HEK293 (cell line): ENCODE results near the gene ANAPC2.

Source experiments
- CTCF ChIA-PET: fragments of 350-600 bp; formaldehyde crosslinking; extraction: SDS; loops from one replicate; lab custom pipeline; 2021; ENCODE audit warnings: antibody characterized with exemption; lab: Yijun Ruan, JAX
- POLR2A ChIA-PET: fragments of 300-600 bp; formaldehyde crosslinking; extraction: SDS; loops from one replicate; lab custom pipeline; 2020; ENCODE audit warnings: antibody characterized with exemption, inconsistent platforms; lab: Yijun Ruan, JAX
- H3K27ac ChIP-seq: fragments of 200-500 bp; sonication (Bioruptor generic); 2 replicates; pipeline ENCODE4 v1.5.1; 2014; ENCODE audit warnings: low read depth, low read length, control low read depth, inconsistent platforms; ENCODE audit errors: extremely low read depth
- H3K36me3 ChIP-seq, 2 experiments: fragments of 200-500 bp in 1 of 2; sonication (Bioruptor generic) in 1 of 2; 1 replicate in 1 of 2; 2 replicates in 1 of 2; pipeline ENCODE4 v1.5.1; 2014 to 2017; ENCODE audit warnings: inconsistent platforms in 2 of 2, low read length in 2 of 2; ENCODE audit not compliant: control insufficient read depth in 2 of 2, insufficient read depth in 1 of 2
- H3K4me1 ChIP-seq: fragments of 200-500 bp; sonication (Bioruptor generic); 2 replicates; pipeline ENCODE4 v1.5.1; 2014; ENCODE audit warnings: mild to moderate bottlenecking, low read length, inconsistent platforms; ENCODE audit not compliant: control insufficient read depth, insufficient read depth
- H3K4me3 ChIP-seq: 2 replicates; pipeline ENCODE4 v1.5.1; 2011; ENCODE audit warnings: low read depth, mild to moderate bottlenecking, control low read depth, low read length, moderate library complexity
- H3K9me3 ChIP-seq: fragments of 200-500 bp; sonication (Bioruptor generic); 2 replicates; pipeline ENCODE4 v1.5.1; 2014; ENCODE audit warnings: low read depth, low read length, inconsistent platforms; ENCODE audit not compliant: control insufficient read depth, insufficient read depth
- BCL6B ChIP-seq: fragments of 450-650 bp; formaldehyde crosslinking; IDR thresholded peaks from 2 replicates; pipeline ENCODE4 v1.5.1; 2017; ENCODE audit warnings: missing biosample characterization, missing genetic modification characterization
- ELK4 ChIP-seq: IDR thresholded peaks from 2 replicates; pipeline ENCODE4 v1.6.1; 2011; ENCODE audit warnings: mild to moderate bottlenecking, low read depth, low read length, borderline replicate concordance
- GFI1B ChIP-seq: fragments of 450-650 bp; formaldehyde crosslinking; IDR thresholded peaks from 2 replicates; pipeline ENCODE4 v1.5.1; 2016; ENCODE audit warnings: missing biosample characterization, missing genetic modification characterization
- GLI4 ChIP-seq: fragments of 450-650 bp; formaldehyde crosslinking; IDR thresholded peaks from 2 replicates; pipeline ENCODE4 v1.5.1; 2016; ENCODE audit warnings: missing biosample characterization, missing genetic modification characterization
- HOXA7 ChIP-seq: sonication (generic); formaldehyde crosslinking; IDR thresholded peaks from 2 replicates; pipeline ENCODE4 v1.8.1; 2022; ENCODE audit warnings: missing genetic modification reagents, borderline replicate concordance
- IKZF3 ChIP-seq: fragments of 450-650 bp; IDR thresholded peaks from 2 replicates; pipeline ENCODE4 v1.5.0; 2018; ENCODE audit warnings: missing biosample characterization, mild to moderate bottlenecking, missing genetic modification characterization, moderate library complexity
- WT1 ChIP-seq: fragments of 450-650 bp; formaldehyde crosslinking; IDR thresholded peaks from 2 replicates; pipeline ENCODE4 v1.5.1; 2016; ENCODE audit warnings: missing biosample characterization, missing genetic modification characterization
- ZBTB1 ChIP-seq: fragments of 450-650 bp; formaldehyde crosslinking; IDR thresholded peaks from 2 replicates; pipeline ENCODE4 v1.5.1; 2016; ENCODE audit warnings: missing biosample characterization, missing genetic modification characterization
- ZBTB10 ChIP-seq: fragments of 450-650 bp; formaldehyde crosslinking; IDR thresholded peaks from 2 replicates; pipeline ENCODE4 v1.5.1; 2016; ENCODE audit warnings: missing biosample characterization, missing genetic modification characterization
- ZBTB17 ChIP-seq: fragments of 450-650 bp; formaldehyde crosslinking; IDR thresholded peaks from 2 replicates; pipeline ENCODE4 v1.5.1; 2016; ENCODE audit warnings: missing biosample characterization, missing genetic modification characterization
- ZFP69B ChIP-seq: fragments of 450-650 bp; formaldehyde crosslinking; IDR thresholded peaks from 2 replicates; pipeline ENCODE4 v1.5.1; 2016; ENCODE audit warnings: missing biosample characterization, missing genetic modification characterization
- ZNF18 ChIP-seq: fragments of 450-650 bp; formaldehyde crosslinking; IDR thresholded peaks from 2 replicates; pipeline ENCODE4 v1.5.1; 2016; ENCODE audit warnings: missing biosample characterization, missing genetic modification characterization
- ZNF311 ChIP-seq: fragments of 450-650 bp; formaldehyde crosslinking; IDR thresholded peaks from 2 replicates; pipeline ENCODE4 v1.5.1; 2017; ENCODE audit warnings: missing biosample characterization, missing genetic modification characterization, borderline replicate concordance
- ZNF404 ChIP-seq: fragments of 450-650 bp; formaldehyde crosslinking; IDR thresholded peaks from 2 replicates; pipeline ENCODE4 v1.5.1; 2017; ENCODE audit warnings: missing biosample characterization, missing genetic modification characterization
- ZNF473 ChIP-seq: fragments of 450-650 bp; formaldehyde crosslinking; IDR thresholded peaks from 2 replicates; pipeline ENCODE4 v1.5.1; 2017; ENCODE audit warnings: missing biosample characterization, missing genetic modification characterization
- ZNF548 ChIP-seq: fragments of 450-650 bp; formaldehyde crosslinking; IDR thresholded peaks from 2 replicates; pipeline ENCODE4 v1.5.1; 2016; ENCODE audit warnings: missing biosample characterization, missing genetic modification characterization
- ZNF768 ChIP-seq: fragments of 450-650 bp; formaldehyde crosslinking; IDR thresholded peaks from 2 replicates; pipeline ENCODE4 v1.5.1; 2018; ENCODE audit warnings: missing biosample characterization, mild to moderate bottlenecking, missing genetic modification characterization
- TF ChIP-seq, protein P1 (sequence below): fragments of 450-650 bp; formaldehyde crosslinking; IDR thresholded peaks from 2 replicates; pipeline ENCODE4 v1.5.1; 2016; ENCODE audit warnings: missing biosample characterization, missing genetic modification characterization

Gene ANAPC2

GRCh38 chr9:137227054-137227852 is 38.9 kb upstream of the ANAPC2 start, which contains the start of gene RNF224 (continued):
- peak; percentile 88 for TF ChIP-seq ZBTB10 (tag by site-specific recombination)
- TF ChIP-seq HOXA7 (CRISPR knock-in tag), result no peak
- 0 out of 2 replicates have a peak, but pooled peaks have one; percentile 17 for TF ChIP-seq WT1 (tag by site-specific recombination)
- no peak for TF ChIP-seq ZNF404
- no peak for TF ChIP-seq ZBTB1
- TF ChIP-seq ZNF311 (tag by site-specific recombination), result no peak

DNA sequence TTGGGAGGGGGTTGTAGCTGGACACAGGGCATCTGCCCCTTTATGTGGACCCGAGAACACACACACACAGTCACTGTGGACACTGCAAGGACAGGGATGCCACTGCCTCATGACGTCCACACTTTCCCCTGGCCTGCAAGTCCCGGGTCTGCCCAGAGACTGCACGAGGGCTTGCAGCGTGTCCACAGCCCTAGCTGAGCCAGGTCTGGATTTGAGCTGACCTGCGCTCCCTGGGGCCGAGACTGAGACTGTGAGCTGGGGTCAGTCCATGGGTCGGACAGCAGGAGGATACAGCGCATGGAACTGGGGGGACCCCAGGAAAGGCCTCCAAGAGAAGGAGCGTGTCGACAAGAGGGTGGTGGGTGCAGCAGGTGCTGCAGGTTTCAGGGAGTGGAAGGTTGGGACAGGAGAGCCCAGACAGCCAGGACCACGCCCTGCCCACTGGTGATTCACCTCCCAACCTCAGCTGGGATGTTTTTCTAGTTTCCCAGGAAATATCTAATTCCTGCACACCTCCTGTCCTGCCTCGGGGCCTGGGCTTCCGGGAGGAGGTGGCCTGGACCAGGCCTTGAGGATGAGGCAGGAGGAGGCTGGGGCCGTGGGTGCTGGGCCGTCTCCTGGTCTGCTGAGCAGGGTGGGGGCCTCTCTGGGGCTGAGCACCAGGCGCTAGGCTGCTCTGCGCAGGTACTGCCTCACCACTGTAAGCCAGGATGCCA is 38.1 kb upstream of the ANAPC2 start:
- TF ChIP-seq, protein P1, sequence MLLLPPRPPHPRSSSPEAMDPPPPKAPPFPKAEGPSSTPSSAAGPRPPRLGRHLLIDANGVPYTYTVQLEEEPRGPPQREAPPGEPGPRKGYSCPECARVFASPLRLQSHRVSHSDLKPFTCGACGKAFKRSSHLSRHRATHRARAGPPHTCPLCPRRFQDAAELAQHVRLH (tag by site-specific recombination), result no peak
- TF ChIP-seq ZNF768 (tag by site-specific recombination) (no peak), GFI1B (tag by site-specific recombination) (no peak), IKZF3 (no peak), GLI4 (tag by site-specific recombination) (no peak), ZFP69B (tag by site-specific recombination) (no peak), ZBTB17 (tag by site-specific recombination) (no peak), ELK4 (no peak), ZNF548 (tag by site-specific recombination) (no peak), BCL6B (no peak), ZNF18 (tag by site-specific recombination) (no peak), ZNF473 (tag by site-specific recombination) (no peak)
- TF ChIP-seq, all 188 proteins: peak for 0
- Histone ChIP-seq H3K4me1 (peaks cover 4% of the 10 kb centered on the region), H3K4me3 (no peak overlapping the region), H3K9me3 (no peaks in the 10 kb centered on the region), H3K27ac (no peak overlapping the region), H3K36me3 (no peaks in the 10 kb centered on the region)
- ChIA-PET POLR2A (interaction anchor here (0.5 to 17.2 kb wide), 9 partner anchors 15 to 193 kb away, joined by 3 to 304 read pairs (median 5); partner anchors contain the start of genes ANAPC2, NDOR1, NPDC1 and SAPCD2), CTCF (interaction anchor here (0.6 to 6.7 kb wide), 25 partner anchors 8 to 439 kb away, joined by 3 to 69 read pairs (median 6); partner anchors contain the start of genes ABCA2, ANAPC2, C8G and MAN1B1)
